ENCODE results near the gene KRTAP4-3. TPM values are rescaled to one million over a fixed set of nuclear protein-coding genes. Genes with fewer than 3 reads are reported as not detected.
"Not testable (repeated sequence)": the region's sequence is repeated elsewhere in the genome, so short reads cannot be mapped to it uniquely, and the experiment has no call there.

KRTAP4-3 gene
- total RNA-seq, 1 donor from 2014 or later: not detected

DNA sequence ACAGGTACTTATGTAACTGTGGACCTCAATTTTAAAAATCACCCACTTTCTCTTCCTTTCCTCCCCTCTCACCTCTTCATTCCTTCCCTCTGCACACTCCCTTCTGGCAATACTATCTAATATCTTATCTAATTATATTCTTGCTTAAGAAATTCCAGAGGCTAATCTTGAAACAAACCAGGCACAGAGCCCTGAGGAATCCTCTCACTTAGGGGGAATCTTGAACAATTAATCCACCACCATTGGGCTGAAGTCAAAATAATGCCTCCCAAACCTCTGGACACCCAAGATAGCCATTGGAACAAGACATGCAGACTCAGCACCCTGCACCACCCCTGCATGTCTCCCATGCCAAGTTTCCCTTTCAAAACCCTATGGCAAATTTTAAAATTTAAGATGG, 26.7 kb downstream of the KRTAP4-3 start:
- no peaks in the 10 kb centered on the region for H3K4me1 Mint-ChIP-seq (ENCODE audit: low read depth, unreplicated experiment)
- TF ChIP-seq, protein P1, sequence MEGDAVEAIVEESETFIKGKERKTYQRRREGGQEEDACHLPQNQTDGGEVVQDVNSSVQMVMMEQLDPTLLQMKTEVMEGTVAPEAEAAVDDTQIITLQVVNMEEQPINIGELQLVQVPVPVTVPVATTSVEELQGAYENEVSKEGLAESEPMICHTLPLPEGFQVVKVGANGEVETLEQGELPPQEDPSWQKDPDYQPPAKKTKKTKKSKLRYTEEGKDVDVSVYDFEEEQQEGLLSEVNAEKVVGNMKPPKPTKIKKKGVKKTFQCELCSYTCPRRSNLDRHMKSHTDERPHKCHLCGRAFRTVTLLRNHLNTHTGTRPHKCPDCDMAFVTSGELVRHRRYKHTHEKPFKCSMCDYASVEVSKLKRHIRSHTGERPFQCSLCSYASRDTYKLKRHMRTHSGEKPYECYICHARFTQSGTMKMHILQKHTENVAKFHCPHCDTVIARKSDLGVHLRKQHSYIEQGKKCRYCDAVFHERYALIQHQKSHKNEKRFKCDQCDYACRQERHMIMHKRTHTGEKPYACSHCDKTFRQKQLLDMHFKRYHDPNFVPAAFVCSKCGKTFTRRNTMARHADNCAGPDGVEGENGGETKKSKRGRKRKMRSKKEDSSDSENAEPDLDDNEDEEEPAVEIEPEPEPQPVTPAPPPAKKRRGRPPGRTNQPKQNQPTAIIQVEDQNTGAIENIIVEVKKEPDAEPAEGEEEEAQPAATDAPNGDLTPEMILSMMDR (IDR thresholded peaks at IDR 0.05; ENCODE audit: partially characterized antibody, unreplicated experiment): no peak
- H3K36me3 Mint-ChIP-seq (ENCODE audit: unreplicated experiment): peaks cover 22% of the 10 kb centered on the region
- H3K27ac Mint-ChIP-seq (ENCODE audit: unreplicated experiment): no peak overlapping the region
- peaks cover 3% of the 10 kb centered on the region for H3K27me3 Mint-ChIP-seq (ENCODE audit: unreplicated experiment)
- H3K9me3 Mint-ChIP-seq (ENCODE audit: unreplicated experiment): peaks cover 6% of the 10 kb centered on the region
- no peak overlapping the region for H3K4me3 Mint-ChIP-seq (ENCODE audit: unreplicated experiment)
- DNase-seq: no peak

DNA sequence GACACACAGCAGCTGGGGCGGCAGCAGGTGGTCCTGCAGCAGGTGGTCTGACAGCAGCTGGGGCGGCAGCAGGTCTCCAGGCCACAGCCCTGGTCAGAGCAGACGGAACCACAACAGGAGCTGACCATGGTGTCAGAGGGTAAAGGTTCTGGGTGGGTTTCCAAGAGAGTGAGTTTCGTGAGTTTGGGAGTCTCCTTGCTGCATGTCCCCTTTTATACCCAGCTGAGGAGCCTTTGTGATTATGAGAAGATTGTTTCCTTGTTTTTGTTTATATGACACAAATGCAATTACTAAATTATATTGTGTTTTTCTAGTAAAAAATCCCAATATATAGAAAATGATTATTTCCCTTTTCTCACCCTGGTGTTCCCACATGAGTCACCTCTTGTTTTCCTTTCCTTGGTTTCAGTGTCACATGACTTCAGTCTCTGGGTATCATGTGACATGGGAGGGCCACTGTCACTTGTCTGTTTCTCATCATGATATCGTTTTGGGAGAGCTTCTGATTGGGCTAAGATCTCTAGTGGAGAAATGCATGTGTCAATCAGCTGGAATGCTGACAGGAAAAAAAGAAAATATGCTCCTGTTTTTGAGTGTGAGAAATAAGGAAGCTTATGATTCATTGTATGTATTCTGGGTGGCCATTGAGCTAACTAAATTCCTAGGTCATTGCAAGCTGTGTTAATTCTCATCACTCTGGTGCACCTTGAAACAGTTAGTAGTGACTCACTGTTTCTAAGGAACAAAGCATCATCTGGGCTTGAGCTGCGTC, 27.5 kb downstream of the KRTAP4-3 start, which contains the start of gene KRTAP4-6:
KRTAP4-6 (minus strand) TSS at position 185 of the 772 bp plus-strand sequence; CDS start at position 128, 57 bp downstream.
- TF ChIP-seq, protein P1 (IDR thresholded peaks at IDR 0.05; ENCODE audit: partially characterized antibody, unreplicated experiment): no peak
- peaks cover 6% of the 10 kb centered on the region for H3K9me3 Mint-ChIP-seq (ENCODE audit: unreplicated experiment)
- H3K4me3 Mint-ChIP-seq (ENCODE audit: unreplicated experiment): no peak within 1 kb of the TSS
- H3K4me1 Mint-ChIP-seq (ENCODE audit: low read depth, unreplicated experiment): no peaks in the 10 kb centered on the region
- H3K27ac Mint-ChIP-seq (ENCODE audit: unreplicated experiment): peak within 1 kb of the TSS; percentile 62
- peaks cover 22% of the 10 kb centered on the region for H3K36me3 Mint-ChIP-seq (ENCODE audit: unreplicated experiment)
- peaks cover 3% of the 10 kb centered on the region for H3K27me3 Mint-ChIP-seq (ENCODE audit: unreplicated experiment)
- DNase-seq: no peak

DNA sequence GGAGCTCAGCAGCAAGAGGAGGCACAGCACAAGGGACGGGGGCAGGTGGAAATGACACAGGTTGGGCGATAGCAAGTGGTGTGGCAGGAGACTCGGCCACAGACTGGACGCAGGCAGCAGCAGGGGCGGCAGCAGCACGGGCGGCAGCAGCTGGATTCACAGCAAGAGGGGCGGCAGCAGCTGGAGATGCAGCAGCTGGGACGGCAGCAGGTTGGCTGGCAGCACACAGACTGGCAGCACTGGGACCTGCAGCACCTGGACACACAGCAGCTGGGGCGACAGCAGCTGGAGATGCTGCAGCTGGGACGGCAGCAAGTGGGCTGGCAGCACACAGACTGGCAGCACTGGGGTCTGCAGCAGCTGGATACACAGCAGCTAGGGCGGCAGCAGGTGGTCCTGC, 28.2 kb downstream of the KRTAP4-3 start:
- not testable (repeated sequence) for H3K4me1 Mint-ChIP-seq (ENCODE audit: low read depth, unreplicated experiment); DNase-seq; H3K9me3 Mint-ChIP-seq (ENCODE audit: unreplicated experiment); H3K4me3 Mint-ChIP-seq (ENCODE audit: unreplicated experiment); H3K27me3 Mint-ChIP-seq (ENCODE audit: unreplicated experiment)
- Mint-ChIP-seq H3K27ac (ENCODE audit: unreplicated experiment) (peak overlapping the region; percentile 62), H3K36me3 (ENCODE audit: unreplicated experiment) (peaks cover 22% of the 10 kb centered on the region)

DNA sequence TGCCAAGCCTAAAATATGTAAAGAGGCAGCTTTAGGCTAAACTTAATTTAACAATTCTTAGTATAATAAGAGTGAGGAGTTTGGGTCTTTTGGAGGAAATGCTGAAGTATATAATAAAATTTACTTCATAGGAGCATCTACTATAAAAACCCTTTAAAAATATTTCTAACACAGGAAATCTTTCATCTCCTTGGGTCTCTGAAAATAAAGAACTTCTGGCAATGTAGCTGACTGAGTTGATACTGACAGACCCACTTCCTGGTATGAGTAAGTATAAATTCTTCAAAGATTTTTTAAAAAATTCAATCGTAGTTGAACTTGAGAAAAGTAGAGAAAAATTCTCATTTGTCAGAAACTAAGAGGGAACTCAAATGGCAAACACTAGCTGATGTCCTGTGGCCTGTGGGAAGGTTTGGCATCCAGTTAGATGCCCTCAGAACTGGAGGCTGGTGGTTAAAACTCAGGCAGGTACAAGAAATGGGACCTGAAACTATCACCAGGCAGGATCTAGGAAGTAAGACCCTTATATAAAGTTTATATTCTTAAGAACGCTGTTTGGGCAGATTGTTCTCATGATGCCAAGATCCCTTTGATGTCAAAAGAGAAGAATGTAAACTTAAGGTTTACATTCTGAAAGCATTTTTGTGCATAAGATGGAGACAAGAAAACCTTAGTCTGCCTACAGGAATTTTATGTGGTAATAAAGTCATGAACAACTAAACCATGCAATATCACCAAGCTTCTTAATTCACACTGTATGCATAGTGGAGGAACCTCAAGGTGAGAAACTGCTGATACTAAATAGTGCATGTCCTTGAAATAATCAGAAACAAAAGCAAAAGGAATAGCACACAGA, 33.9 kb downstream of the KRTAP4-3 start:
- DNase-seq: no peak
- TF ChIP-seq, protein P1 (IDR thresholded peaks at IDR 0.05; ENCODE audit: partially characterized antibody, unreplicated experiment): no peak
- Mint-ChIP-seq H3K36me3 (ENCODE audit: unreplicated experiment) (no peaks in the 10 kb centered on the region), H3K4me1 (ENCODE audit: low read depth, unreplicated experiment) (no peaks in the 10 kb centered on the region), H3K9me3 (ENCODE audit: unreplicated experiment) (no peaks in the 10 kb centered on the region), H3K4me3 (ENCODE audit: unreplicated experiment) (no peak overlapping the region), H3K27me3 (ENCODE audit: unreplicated experiment) (no peaks in the 10 kb centered on the region), H3K27ac (ENCODE audit: unreplicated experiment) (no peak overlapping the region)

DNA sequence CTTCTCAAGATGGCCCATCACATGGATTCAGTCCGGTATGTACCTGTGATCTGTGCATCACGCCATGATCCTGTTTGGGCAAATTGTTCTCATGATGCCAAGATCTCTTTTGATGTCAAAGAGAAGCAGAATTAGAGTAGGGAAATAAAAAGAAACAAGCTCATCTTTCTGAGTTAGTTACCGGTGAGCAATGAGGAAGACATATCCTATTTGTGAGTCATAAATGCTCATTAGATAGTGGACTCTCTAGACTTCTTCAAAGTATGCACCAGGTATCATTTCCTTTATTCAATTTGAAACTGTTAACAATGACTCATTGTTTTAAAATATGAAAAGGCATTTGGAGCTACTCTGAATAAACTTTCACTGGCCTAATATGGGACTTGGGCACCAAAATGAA, 36.0 kb downstream of the KRTAP4-3 start:
- H3K27ac Mint-ChIP-seq (ENCODE audit: unreplicated experiment): no peak overlapping the region
- no peaks in the 10 kb centered on the region for H3K27me3 Mint-ChIP-seq (ENCODE audit: unreplicated experiment)
- no peaks in the 10 kb centered on the region for H3K9me3 Mint-ChIP-seq (ENCODE audit: unreplicated experiment)
- no peaks in the 10 kb centered on the region for H3K36me3 Mint-ChIP-seq (ENCODE audit: unreplicated experiment)
- H3K4me3 Mint-ChIP-seq (ENCODE audit: unreplicated experiment): no peak overlapping the region
- DNase-seq: no peak
- H3K4me1 Mint-ChIP-seq (ENCODE audit: low read depth, unreplicated experiment): no peaks in the 10 kb centered on the region
- TF ChIP-seq, protein P1 (IDR thresholded peaks at IDR 0.05; ENCODE audit: partially characterized antibody, unreplicated experiment): no peak

All from glutamatergic neuron (in vitro differentiated cells).